ENCODE data around the gene COQ2. TPM values are rescaled to one million over a fixed set of nuclear protein-coding genes. Genes with fewer than 3 reads are reported as not detected.

The COQ2 gene
- total and polyA plus RNA-seq, 11 donors, result 10.4 to 26.3 (median 22.0) TPM

DNA sequence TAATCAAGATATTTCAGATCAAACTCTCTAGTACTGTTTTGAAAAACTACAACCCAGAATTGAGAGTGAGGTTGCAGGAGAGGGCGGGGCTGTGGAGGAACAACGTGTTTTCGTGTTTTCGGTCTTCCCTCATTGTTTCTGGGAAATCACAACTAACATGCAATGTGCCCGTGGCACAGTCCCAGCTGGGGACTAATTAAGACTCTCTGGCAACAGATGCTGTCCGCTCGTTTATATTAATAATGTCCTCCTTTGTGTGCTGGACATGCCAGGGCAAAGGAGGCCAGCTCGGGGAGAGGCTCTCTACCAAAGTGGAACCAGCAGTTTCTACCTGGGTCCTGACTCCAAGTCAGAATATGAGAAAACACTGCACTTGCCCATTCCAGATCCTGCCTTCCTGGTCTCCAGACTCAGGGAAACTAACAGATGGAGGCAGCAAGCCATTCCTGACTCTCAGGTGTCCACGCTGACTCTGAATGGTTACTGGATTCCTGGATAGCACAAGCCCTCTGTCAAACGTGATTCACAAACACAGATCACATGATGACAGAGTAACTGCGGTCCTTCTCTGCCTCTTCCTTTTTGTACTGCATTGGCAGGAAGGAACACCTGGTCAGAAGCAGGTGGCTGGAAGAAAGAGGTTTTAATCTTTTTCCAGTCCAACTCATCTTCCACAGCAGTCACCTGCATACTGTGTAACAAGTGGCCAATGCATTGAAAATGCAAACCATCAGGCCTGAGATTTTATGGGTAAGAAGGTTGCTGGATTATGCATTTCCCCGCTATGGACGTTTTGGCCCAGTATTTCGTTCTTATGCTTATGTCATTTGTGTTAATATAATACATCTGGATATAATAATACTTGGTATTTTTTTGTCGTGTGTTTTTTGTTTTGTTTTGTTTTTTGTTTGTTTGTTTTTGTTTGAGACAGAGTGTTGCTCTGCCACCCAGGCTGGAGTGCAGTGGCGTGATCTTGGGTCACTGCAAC, 65.0 kb downstream of the COQ2 start:
- H3K4me1 ChIP-seq, result peaks cover 0 to 50% (median 0%) of the 10 kb centered on the region in 12 donors
- no peaks in the 10 kb centered on the region for H3K27me3 ChIP-seq
- H3K36me3 ChIP-seq, result no peaks in the 10 kb centered on the region
- WGBS, 4 donors, result 68 to 76% (median 73%) methylated on average over 16 of the region's 16 CpGs
- DNase-seq, result no peak
- peaks cover 0 to 3% (median 0%) of the 10 kb centered on the region in 12 donors for H3K9me3 ChIP-seq
- H3K4me3 ChIP-seq, result no peak overlapping the region
- ATAC-seq, result no peak
- TF ChIP-seq, protein P1, sequence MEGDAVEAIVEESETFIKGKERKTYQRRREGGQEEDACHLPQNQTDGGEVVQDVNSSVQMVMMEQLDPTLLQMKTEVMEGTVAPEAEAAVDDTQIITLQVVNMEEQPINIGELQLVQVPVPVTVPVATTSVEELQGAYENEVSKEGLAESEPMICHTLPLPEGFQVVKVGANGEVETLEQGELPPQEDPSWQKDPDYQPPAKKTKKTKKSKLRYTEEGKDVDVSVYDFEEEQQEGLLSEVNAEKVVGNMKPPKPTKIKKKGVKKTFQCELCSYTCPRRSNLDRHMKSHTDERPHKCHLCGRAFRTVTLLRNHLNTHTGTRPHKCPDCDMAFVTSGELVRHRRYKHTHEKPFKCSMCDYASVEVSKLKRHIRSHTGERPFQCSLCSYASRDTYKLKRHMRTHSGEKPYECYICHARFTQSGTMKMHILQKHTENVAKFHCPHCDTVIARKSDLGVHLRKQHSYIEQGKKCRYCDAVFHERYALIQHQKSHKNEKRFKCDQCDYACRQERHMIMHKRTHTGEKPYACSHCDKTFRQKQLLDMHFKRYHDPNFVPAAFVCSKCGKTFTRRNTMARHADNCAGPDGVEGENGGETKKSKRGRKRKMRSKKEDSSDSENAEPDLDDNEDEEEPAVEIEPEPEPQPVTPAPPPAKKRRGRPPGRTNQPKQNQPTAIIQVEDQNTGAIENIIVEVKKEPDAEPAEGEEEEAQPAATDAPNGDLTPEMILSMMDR (IDR thresholded peaks at IDR 0.05), result no peak
- TF ChIP-seq POLR2A (IDR thresholded peaks at IDR 0.05), result no peak
- peak overlapping the region in 1 of 12 donors; percentile 86 for H3K27ac ChIP-seq
- intact Hi-C loops (cut with DNase I), result loop anchor here in 1 of 10 donors (10.0 kb wide), 1 partner anchor 535 kb away; no protein-coding TSS in a partner anchor

DNA sequence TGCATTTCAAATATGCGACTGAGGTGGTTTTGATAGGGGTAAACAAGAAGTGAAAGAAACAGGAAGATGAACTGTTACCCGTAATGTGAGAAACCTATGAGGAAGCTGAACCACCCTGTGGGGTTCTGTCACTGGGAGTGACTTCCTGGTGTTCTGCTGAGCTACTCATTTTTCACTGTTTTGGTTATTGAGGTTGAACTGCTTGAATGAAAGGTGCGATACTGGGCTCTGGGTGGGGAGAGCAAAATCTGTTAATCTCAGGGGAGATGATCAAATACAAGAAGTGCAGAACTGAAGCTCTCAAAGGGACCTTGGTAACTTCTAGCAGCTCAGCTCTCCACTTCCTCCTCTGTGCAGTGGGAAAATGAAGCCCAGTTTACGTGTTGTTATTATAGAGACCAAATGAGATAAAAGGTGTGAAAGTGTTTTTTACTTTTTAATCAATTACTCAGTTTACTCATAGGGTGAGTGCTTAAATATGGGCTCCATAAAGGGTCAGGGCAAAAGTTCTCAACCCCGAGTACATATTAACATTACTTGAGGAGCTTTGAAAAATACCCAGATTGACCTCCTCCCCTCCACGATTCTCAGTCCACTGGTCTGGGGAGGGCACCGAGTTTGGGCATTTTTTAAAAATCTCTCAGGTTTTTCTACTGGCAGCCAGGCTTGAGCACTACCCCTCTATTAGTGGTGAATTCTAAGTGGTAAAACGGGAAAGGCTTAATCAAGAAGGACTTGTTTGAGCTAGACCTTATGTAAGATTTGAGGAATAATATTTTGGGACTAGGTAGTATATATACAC, 66.7 kb downstream of the COQ2 start:
- Histone ChIP-seq H3K27ac (peak overlapping the region in 2 of 12 donors; percentile 17 to 86), H3K4me1 (peaks cover 0 to 50% (median 0%) of the 10 kb centered on the region in 12 donors), H3K36me3 (no peaks in the 10 kb centered on the region), H3K9me3 (peaks cover 0 to 3% (median 0%) of the 10 kb centered on the region in 12 donors), H3K4me3 (no peak overlapping the region), H3K27me3 (no peaks in the 10 kb centered on the region)
- DNase-seq (no peak), ATAC-seq (peak in 3 of 4 donors; percentile 47 to 78 (median 77))
- TF ChIP-seq POLR2A (IDR thresholded peaks at IDR 0.05), result no peak
- TF ChIP-seq, protein P1 (IDR thresholded peaks at IDR 0.05), result no peak
- intact Hi-C loops (cut with DNase I), result no loop called here
- 70 to 74% (median 72%) methylated on average over 8 of the region's 8 CpGs for WGBS, 4 donors

DNA sequence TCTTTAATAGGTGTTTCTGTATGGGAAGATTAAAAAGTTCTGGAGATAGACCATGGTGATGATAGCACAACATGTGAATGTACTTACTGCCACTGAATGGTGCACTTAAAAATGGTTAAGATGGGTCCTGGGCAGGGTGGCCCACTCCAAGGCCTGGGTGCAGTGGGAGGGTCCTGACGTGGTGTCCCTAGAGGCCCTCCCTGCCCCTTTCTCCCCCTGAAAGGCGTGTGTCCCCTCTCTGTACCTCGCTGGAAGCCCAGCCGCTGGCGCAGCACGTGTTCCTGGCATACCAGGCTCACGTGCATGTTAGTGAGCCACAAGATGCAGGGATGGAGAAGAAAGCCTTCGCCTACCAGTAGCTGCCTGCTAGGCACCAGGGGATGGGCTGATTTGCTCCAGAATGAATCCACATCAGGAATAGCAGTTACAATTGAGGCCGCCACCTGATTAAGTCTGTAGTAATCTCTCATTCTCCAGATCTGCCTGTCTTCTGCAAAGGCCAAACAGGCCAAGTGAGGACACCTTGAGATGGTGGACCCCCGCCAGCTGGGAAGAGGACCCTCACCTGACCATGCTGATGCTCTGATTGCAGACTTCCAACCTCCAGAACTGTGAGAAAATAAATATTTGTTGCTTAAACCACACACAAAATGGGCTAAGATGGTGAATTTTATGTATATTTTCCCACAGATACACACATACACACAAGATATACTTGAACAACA, 67.5 kb downstream of the COQ2 start:
- TF ChIP-seq POLR2A (IDR thresholded peaks at IDR 0.05), result no peak
- TF ChIP-seq, protein P1 (IDR thresholded peaks at IDR 0.05), result no peak
- DNase-seq (no peak), ATAC-seq (no peak)
- WGBS, 4 donors, result 88 to 94% (median 91%) methylated on average over 9 to 10 of the region's 10 CpGs
- H3K36me3 ChIP-seq, result no peaks in the 10 kb centered on the region
- no peaks in the 10 kb centered on the region for H3K27me3 ChIP-seq
- intact Hi-C loops (cut with DNase I), result no loop called here
- peak overlapping the region in 3 of 12 donors; percentile 5 to 86 (median 48) for H3K27ac ChIP-seq
- peaks cover 0 to 50% (median 0%) of the 10 kb centered on the region in 12 donors for H3K4me1 ChIP-seq
- no peak overlapping the region for H3K4me3 ChIP-seq
- H3K9me3 ChIP-seq, result peaks cover 0 to 3% (median 0%) of the 10 kb centered on the region in 12 donors

Measured in heart left ventricle (tissue), 16 donors.